ENCODE results near the gene ARHGAP44.
"Not testable (repeated sequence)": the region's sequence is repeated elsewhere in the genome, so short reads cannot be mapped to it uniquely, and the experiment has no call there.

ARHGAP44 gene

DNA sequence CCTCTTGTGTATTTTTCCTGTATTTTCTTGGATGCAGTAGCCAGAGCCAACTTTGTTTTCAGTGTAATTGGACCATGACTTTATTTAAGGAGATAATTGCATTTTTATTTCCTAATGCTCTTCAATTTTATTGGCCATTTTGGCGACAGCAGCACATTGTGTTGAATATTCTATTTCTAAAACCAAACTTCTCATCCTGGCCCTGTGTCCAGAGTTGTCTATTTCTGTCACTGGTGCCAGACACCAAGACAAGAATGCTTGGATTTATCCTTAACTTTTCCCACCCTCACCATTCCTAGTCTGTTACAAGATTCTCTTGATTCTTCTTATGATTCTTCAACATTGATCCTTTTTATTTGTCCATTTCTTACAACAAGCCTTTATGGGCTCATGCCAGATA lies 37.1 kb downstream of the ARHGAP44 start:
- DNase-seq: no peak

DNA sequence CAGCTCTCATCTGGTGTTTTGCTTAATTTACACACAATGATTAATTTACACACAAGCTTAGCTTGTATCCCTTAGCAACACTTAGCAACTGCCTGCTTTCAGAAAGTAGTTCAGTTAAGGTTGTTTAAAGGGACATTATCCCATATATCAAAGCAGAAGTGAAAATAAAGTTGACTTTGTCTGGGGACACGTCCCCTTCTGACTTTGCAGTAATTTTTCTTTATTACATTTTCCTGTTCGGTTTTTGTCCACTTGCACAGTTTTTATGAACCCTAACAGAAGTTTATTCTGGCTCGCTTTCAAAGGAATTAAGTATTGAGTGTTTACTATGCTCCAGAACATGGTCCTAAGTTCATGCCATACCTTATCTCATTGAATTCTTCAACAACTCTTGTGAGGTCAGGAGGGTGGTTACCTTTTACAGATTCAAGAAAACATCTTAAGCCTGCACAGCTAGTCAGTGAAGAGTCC lies 41.5 kb downstream of the ARHGAP44 start:
- DNase-seq: no peak

DNA sequence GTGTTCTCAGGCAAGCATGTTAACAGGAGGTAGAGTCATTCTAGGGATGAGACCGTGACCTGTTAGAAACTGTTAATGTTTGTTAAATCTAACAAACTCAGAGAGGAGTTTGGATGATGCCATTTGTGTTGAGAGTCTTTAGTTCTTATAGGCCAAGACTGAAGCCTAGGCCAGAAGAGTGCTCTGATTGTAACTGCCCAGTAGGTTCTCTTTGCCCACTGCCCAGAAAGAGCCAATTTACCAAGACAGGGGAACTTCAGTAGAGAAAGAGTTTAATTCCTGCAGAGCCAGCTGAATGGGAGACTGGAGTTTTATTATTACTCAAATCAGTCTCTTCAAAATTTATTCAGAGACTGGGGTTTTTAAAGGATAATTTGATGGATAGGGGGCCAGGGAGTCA lies 42.5 kb downstream of the ARHGAP44 start:
- no peak for DNase-seq

DNA sequence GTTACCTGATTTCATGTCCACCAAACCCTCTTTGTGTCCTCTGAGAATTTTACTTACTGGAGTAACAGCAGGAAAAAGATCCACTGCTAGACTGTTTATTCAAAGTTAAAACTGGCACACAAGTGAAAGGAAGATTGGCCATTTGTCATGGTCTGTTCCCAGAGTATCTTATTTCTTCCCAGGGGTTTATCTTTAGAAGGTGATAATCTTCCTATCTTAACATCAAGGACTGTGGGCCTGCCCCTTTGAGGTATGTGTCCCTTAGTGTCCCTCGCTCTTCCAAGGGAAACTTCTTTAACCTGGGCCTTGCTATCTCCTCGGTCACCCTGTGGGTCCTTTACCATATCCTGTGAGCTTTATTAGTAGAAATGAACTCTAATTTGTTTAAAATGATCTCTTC lies 49.7 kb downstream of the ARHGAP44 start:
- DNase-seq: no peak

DNA sequence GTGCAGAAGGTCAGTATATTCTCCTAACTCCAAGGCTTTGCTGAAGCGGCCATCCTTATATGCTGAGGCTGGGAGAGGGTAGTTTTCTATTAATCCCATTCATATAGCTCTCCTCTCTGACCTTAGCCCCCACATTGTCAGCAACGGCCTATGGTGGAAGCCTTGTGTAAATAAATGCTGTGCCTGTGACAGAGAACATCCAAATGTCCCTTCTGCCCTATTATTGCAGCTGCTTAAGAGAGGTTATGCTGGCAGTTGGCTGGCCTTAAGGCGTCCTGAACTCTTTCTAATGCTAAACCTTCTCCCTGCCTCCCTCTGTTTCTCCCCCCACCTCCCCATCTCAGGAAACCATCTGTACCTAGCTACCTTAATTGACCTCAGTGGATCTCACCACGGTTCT lies 53.6 kb downstream of the ARHGAP44 start:
- DNase-seq: no peak

DNA sequence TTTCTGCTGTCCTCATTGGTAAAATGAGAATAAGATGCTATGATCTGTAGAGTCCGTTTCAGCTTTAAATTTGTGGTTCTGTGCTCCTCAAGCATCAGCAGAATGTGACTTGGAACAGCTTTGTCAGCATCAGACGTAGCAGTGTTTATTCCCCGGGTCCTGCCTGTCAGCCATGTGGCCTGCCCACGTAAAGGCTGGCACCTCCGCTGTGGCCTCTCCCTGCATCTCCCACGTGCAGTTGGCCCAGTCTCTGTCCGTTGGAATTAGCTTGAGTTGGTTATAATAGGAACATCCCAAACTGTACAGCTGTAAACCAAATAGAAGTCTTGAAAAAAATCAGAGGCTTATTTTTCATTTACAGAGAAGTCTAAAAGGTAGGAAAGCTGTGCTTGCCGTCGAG lies 61.7 kb downstream of the ARHGAP44 start:
- DNase-seq: no peak

DNA sequence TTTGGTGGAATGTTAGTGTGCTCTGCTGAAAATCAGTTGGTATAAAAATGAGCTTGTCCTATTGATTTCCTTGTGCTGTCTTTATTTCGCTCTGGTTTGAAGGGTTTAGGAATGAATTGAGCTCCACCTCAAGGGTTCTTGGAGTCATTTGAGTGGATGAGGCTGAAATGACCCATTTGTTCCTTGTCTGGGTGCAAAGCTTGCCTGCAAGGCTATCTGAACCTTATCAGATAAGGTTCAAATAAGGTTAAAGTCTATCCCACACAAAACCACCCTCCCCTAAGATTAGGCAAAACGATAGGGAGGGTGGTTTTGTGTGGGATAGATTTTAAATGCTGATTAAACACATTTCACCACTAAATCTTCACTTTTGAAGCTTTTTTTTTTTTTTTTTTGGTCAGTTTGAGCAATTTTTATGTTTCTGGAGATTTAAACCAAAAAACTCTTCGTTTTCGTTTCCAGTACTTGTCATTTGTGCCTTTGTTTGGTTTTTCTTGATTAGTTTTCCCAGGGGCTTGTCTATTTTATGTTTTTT lies 62.7 kb downstream of the ARHGAP44 start:
- no peak for DNase-seq

DNA sequence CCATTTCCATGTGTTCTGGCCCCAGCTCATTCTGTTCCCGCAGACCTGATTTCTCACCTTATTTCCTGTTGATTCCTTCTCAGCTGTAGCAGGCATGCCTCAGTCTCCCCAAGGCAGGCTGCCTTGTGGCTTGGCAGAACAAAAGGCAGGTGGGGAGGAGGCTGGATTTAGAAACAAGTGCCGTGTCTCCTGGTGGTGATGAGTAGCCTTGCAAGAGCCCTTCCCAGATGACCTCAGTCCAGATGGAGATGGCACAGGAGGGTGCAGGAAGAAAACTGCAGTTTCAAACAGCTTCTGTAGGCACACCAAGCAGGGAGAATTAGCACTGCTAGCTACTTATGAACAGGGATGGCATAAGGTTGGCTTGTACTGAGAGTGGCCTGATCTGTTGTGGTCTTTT lies 64.6 kb downstream of the ARHGAP44 start:
- DNase-seq: no peak

DNA sequence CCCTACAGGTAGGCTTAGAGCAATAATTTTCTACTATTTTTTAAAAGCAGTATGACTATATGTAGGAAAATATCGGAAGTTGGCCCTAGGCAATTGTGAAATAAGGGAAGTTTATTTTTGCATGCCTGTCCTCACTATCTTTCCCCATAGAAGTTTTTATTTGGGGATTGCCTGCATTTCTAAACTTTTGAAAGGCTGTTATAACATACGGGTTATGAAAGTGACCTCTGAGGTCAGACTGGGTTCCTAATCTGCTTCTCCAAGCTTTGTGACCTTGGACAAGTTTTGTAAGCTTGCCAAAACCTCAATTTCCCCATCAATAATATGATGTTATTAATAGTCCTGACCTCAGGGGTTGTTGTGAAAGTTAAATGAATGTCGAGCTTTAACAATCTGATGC lies 67.1 kb downstream of the ARHGAP44 start:
- no peak for DNase-seq

DNA sequence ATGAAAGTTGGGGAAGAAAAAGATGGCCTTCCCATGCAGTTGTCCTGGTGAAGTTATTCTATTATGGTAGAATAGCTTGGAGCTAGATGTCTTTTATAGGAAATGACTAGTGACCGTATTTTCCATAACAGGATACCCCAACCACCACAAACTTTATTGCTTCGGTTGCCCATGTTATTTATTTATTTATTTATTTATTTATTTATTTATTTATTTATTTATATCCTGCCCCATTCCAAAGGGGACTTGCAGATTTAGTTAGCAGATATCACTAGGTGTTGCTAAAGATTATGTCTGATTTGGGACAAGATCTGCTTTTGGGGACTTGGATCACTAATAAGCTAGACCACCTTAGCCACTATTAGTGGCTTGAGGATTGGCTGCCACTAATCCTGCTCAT lies 68.3 kb downstream of the ARHGAP44 start:
- DNase-seq: no peak

DNA sequence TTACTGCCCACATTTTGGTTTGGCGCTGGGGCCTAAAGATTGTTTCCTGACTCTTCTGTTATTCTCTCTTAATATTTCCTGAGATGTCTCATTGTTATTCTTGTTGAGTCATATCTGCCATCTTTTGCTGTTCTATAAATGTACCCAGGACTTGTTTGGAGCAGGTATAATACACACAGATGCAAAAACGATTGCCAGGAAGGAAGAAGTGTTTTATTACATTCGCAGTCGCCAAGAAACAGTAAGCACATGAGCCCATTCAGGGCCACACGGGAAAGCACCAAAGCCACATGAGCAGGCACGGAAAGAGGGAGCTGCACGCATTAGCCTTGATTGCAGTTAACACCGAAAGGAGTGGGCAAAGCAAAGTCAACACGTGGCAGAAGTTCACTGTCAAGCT lies 70.2 kb downstream of the ARHGAP44 start:
- DNase-seq: no peak

DNA sequence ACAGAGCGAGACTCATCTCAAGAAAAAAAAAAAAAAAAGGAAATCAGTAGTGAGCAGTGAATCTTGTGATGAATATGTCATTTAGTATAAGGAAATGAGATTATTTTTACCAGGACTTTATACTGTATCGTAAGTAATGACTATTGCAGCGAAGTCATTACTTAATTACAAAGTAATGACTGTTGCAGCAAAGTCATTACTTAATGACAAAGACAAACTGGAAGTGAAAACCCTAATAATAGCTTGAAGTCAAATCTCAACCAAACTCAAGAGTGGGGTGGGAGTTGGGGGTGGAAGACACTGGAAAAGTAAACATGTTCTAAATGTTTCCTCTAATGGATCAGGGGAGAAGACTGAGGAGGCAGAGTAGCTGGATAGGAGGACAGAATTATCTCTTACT lies 76.5 kb downstream of the ARHGAP44 start:
- DNase-seq: no peak

DNA sequence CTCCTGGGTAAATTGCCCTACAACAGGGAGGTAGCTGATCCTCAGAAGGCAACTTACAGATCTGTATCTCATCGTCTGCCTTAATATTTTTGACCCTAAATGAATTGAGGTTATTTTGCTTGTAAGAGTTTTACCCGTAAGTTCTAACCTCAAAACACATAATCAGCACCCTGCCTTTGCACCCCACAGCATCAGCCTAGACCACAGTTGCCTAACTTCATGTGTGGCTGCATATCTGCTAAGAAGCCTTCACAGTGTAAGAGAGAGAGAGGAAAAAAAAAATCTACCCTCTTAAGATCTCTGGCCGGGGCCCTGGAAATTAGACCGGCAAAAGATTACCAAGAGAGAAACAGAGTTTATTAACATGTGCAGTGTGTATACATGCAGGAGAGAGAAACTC lies 76.9 kb downstream of the ARHGAP44 start:
- no peak for DNase-seq

DNA sequence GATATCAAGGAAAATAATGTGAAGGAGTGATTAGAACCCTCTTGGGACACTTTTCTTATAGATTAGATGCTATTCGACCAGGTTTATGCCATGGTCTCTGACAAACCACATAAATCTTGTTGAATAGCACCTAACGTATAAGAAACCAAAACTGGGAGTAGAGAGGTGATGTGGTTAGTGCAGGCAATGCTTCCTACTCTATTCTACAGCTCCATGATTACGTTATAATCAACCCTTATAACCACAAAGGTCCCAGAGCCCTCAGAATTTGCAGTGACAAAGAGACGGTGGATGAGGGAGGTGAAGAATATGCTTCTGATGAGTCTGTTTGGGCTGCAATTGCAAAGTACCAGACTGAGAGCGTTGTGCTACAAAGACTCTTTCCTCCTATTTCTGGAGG lies 78.4 kb downstream of the ARHGAP44 start:
- DNase-seq: no peak

DNA sequence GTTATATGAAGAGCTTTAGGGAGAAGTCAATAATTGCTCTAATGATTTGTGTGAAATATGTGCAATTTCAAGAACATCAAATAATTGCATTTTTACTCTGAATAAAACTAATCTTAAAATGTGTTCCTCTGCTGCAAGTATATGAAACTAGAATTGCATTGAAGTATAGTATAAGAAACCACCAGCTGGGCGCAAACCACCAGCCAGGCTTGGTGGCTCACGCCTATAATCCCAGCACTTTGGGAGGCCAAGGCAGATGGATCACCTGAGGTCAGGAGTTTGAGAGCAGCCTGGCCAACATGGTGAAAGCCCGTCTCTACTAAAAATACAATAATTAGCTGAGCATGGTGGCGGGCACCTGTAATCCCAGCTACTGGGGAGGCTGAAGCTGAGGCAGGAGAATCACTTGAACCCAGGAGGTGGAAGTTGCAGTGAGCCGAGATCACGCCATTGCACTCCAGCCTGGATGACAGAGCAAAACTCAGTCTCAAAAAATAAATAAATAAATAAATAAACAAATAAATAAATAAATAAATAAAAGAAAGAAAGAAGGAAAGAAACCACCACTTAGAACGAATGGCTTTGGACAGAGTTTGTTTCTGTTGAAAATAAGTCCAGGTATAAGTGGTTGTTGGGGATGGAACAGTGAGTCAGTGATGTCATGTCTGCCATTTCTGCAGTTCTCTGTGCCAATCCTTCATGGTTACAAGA lies 84.3 kb downstream of the ARHGAP44 start:
- DNase-seq: not testable (repeated sequence)

DNA sequence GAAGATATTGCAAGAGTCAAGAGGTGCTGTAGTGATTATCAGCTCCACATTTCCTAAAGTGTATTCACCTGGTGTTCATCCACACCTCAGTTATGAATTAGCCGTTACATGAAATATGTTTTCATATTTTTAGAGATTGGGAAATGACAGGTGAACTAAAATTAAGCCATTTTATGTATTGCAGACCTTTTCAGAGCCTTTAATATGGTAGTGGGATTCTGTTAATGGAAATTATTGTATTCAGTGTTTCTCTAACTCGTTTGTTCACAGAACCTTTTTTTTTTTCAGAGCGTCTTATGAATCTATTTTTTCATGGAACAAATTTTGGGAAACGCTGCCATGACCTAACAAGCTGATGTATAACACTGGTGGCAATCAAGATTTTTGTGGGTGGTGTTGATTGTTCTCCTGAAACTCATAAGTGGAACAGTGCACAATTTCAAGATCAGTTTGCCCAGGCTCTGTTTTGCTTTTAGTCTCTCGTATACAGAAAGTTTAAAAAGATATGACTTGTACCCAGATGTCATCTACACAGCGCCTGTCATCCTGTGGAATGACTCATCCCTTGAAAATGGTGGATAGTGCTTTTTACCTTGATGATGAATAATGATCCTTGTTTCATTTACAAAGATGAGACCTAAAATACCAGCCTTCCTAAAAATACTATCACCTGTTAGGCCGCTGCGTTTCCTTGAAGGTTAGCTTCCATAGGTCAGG lies 88.8 kb downstream of the ARHGAP44 start:
- DNase-seq: no peak

DNA sequence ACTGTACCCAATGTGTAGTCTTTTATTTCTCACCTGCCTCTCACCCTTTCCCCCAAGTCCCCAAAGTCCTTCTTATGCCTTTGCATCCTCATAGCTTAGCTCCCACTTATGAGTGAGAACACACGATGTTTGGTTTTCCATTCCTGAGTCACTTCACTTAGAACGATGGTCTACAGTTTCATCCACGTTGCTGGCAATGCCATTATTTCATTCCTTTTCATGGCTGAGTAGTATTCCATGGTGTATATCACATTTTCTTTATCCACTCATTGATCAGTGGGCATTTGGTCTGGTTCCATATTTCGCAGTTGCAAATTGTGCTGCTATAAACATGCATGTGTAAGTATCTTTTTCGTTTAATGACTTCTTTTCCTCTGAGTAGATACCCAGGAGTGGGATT lies 89.8 kb downstream of the ARHGAP44 start:
- not testable (repeated sequence) for DNase-seq

DNA sequence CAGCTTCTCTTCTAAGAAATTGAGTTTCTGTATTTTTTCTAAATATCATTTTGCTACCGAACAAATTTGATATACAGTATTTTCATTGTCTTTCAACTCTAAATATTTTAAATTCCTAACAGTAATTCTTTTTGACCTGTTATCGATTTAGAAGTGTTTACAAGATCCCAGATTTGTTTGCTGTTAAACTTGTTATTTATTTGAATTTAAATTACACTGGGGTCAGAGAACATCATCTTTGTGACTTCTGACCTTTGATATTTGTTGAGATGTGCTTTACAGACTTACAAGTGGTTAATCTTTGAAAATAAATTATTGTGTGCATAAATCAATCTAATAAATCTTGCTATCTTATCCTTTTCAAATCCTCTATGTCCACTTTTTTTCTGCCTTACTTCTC lies 94.2 kb downstream of the ARHGAP44 start:
- DNase-seq: no peak

DNA sequence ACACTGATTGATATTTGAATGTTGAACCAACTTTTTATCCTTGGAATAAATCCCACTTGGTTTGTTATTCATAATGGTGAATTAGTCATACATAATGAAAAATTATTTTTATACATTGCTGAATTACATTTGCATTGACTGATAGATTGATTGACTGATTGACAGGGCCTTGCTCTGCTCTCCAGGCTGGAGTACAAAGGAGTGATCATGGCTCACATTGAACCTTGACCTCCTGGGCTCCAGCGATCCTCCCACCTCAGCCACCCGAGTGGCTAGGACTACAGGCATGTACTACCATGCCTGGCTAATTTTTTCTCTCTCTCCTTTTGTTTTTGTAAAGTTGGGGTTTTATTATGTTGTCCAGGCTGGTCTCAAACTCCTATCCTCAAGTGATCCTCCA lies 97.8 kb downstream of the ARHGAP44 start:
- no peak for DNase-seq

DNA sequence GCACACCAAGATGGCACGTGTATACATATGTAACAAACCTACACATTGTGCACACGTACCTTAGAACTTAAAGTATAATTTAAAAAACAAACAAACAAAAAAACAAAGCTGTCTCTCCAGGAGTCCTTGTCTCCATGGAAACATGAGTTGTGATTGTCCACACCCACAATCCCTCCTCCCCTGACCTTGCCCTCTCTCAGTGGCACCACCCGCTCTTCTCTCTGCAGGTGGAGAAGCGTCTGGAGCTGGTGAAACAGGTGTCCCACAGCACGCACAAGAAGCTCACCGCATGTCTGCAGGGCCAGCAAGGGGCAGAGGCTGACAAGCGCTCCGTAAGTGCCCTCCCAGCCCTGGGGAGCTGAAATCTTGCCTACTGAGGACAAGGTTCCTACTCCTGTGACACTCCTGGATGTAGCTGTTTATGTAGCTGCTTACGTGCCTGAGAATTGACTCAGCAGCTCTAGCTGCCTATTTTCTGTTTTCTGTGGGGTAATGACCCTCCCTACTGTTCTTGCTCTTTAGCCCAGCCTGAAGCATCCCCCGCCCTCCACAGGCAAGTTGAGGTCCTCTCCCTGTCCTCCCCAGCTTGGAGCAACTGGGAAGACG lies 107.0 kb downstream of the ARHGAP44 start:
- DNase-seq: no peak

DNA sequence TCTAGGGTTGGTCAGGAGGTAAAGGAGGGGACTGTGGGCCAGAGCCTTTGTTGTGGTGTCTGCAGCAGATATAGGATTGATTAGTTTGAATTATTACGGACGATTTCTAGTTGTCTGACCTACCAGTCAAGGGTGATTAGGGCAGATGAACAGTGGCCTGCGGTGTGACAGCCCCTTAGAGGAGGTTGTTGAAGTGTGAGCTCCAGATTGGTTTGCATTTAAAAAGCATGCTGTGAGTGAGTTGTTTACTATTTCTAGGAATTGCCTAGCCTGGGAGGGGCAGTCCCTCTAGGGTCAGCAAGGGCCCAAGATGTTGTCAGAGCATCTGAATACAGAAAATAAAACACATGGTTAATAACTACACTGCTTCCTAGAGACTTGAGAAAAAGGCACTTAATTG lies 108.8 kb downstream of the ARHGAP44 start:
- DNase-seq: no peak

DNA sequence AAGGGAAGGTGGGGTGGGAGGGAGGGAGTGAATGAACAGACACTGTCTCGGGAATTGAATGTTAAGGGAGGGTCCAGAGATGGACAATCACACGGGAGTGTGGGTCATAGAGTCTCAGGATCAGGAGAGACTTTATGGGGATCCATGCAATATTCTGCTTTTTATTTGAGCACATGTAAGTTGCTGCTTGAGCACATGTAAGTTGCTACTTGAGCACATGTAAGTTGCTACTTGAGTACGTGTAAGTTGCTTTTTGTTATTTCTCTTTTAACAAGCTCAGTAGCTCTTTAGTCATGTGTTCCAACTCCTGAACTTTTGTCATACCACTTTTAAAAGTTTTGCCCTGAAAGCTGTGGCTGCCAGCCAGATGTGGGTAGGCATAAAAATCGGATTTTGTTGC lies 110.3 kb downstream of the ARHGAP44 start:
- no peak for DNase-seq

DNA sequence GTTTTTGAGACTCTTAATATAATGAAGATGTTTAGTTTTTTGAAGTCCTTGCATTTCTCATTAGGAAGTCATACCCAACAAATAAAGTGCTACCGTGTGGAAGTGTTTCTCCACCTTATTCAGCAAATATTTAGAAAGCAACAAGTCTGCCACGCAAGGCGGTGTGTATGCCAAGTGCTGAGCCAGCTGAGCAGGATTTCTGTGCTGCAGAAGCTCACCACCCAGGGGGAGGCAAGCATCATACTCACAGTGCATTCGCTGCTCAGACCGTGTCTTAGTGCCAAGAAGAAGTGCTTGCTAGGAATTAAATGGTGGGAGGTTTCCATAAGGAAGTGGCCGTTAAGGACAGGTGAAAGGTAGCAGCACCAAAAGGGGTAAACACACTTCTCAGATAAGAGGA lies 111.2 kb downstream of the ARHGAP44 start:
- no peak for DNase-seq

DNA sequence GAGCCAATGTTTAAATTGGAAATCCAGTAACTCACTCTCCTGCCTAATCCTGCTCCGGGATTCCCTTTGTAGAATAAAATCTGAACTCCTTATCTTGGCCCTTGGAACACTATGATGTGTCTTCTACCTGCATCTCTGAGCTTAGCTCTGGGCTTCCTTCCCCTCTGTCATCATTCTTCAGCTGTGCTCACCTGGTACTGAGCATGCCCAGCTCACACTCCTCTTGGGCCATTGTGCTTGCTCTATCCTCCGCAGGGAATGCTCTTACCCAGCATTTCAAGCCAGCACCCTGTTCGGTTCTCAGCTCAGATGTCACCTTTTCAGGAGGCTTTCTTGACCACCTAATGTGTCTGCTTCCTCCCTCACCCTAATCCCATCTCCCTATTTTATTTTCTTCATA lies 112.7 kb downstream of the ARHGAP44 start:
- no peak for DNase-seq

All from activated T-cell treated with anti-CD3 and anti-CD28 coated beads, Interleukin-2, amount 50 U/mL, for 1 hour (primary cell).